ENCODE data around the gene GRIP1.

The GRIP1 gene

DNA sequence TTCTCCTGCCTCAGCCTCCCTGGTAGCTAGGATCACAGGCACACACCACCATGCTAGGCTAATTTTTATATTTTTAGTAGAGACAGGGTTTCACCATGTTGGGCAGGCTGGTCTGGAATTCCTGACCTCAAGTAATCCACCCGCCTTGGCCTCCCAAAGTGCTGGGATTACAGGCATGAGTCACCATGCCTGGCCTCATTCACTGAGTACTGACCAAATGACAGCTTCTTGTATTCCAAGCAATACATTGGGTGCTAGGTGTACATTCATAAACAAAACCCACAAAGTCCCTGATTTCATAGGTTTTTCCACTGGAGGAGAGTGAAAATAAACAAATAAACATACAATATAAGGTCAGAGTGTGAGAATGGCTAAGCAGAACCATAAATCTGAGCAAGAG lies 240.3 kb downstream of the GRIP1 start:
- Histone ChIP-seq H3K4me1 (ENCODE audit: control insufficient read depth, insufficient read depth, low read length) (no peaks in the 10 kb centered on the region), H3K4me3 (ENCODE audit: low read length) (no peak overlapping the region), H3K36me3 (ENCODE audit: insufficient read depth, low read length) (no peaks in the 10 kb centered on the region), H3K9ac (ENCODE audit: low read depth, low read length) (no peak overlapping the region), H3K9me3 (replicated peaks; ENCODE audit: low read length) (no peaks in the 10 kb centered on the region), H3K4me2 (ENCODE audit: low read length) (no peak overlapping the region), H3K27me3 (ENCODE audit: control insufficient read depth, insufficient read depth, low read length) (peaks cover 11% of the 10 kb centered on the region)

DNA sequence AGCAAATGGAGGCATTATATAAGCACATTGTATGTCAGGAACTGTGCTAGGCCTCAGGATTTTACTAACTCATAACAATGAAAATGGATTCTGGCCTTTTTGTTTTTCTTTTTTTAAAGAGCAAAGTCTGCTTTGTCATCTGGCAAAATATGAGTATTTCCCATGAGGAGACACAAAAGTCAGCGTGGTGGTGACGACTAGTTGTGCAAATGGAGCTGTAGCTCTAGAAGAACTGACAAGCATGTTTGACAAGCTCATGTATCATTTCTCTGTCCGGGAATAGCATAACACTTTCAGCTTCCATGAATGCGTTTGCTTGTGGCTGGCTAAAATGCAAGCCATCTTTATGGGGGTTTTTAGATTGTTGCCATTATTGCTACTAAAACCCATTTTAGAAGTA lies 248.8 kb downstream of the GRIP1 start:
- Histone ChIP-seq H3K4me2 (ENCODE audit: low read length) (no peak overlapping the region), H3K9me3 (replicated peaks; ENCODE audit: low read length) (no peaks in the 10 kb centered on the region), H3K27me3 (ENCODE audit: control insufficient read depth, insufficient read depth, low read length) (peaks cover 26% of the 10 kb centered on the region), H3K9ac (ENCODE audit: low read depth, low read length) (no peak overlapping the region), H3K4me3 (ENCODE audit: low read length) (no peak overlapping the region), H3K36me3 (ENCODE audit: insufficient read depth, low read length) (no peaks in the 10 kb centered on the region), H3K4me1 (ENCODE audit: control insufficient read depth, insufficient read depth, low read length) (no peaks in the 10 kb centered on the region)

DNA sequence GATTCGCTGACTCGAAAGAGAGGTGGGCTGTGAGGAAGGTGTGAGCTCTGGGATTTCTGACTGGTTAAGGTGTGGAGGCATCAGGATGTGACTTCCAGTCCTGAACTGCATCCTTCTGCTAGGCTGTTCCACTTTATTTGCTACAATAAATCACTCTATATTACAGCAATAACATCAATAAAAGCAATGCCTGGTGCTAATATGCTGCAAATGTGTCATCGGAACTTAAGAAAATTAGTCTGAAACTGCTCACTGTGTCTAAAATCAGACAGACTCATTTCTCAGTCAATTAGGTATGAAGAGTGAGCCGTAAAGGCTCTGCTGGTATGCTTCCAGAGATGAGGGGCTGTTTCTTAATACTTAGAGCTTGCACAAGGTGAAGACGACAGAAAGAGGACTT lies 250.0 kb downstream of the GRIP1 start:
- Histone ChIP-seq H3K4me3 (ENCODE audit: low read length) (no peak overlapping the region), H3K9ac (ENCODE audit: low read depth, low read length) (no peak overlapping the region), H3K9me3 (replicated peaks; ENCODE audit: low read length) (no peaks in the 10 kb centered on the region), H3K27me3 (ENCODE audit: control insufficient read depth, insufficient read depth, low read length) (peaks cover 28% of the 10 kb centered on the region), H3K4me1 (ENCODE audit: control insufficient read depth, insufficient read depth, low read length) (no peaks in the 10 kb centered on the region), H3K4me2 (ENCODE audit: low read length) (no peak overlapping the region), H3K36me3 (ENCODE audit: insufficient read depth, low read length) (no peaks in the 10 kb centered on the region)

DNA sequence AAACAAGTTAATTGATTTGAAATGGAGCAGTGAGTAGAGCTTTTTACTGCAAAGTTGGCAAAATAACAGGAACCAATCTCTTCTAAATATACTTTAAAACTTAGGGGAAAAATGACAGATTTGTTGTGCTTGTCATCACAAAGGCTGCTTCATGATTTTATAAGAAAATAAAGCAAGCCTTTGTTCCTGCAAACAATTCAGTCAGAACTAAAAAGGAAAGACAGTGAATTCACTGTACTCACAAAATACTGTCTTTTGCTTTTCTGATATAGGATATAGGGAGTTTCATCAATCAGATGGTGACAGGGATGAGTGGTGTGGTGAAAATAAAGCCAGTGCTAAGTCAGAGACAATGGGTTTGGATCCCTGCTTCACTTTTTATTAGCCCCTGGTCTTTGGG lies 250.6 kb downstream of the GRIP1 start:
- H3K4me2 ChIP-seq (ENCODE audit: low read length) = no peak overlapping the region
- no peaks in the 10 kb centered on the region for H3K4me1 ChIP-seq (ENCODE audit: control insufficient read depth, insufficient read depth, low read length)
- H3K27me3 ChIP-seq (ENCODE audit: control insufficient read depth, insufficient read depth, low read length) = peaks cover 28% of the 10 kb centered on the region
- H3K4me3 ChIP-seq (ENCODE audit: low read length) = no peak overlapping the region
- no peak overlapping the region for H3K9ac ChIP-seq (ENCODE audit: low read depth, low read length)
- H3K36me3 ChIP-seq (ENCODE audit: insufficient read depth, low read length) = no peaks in the 10 kb centered on the region
- H3K9me3 ChIP-seq (replicated peaks; ENCODE audit: low read length) = no peaks in the 10 kb centered on the region

DNA sequence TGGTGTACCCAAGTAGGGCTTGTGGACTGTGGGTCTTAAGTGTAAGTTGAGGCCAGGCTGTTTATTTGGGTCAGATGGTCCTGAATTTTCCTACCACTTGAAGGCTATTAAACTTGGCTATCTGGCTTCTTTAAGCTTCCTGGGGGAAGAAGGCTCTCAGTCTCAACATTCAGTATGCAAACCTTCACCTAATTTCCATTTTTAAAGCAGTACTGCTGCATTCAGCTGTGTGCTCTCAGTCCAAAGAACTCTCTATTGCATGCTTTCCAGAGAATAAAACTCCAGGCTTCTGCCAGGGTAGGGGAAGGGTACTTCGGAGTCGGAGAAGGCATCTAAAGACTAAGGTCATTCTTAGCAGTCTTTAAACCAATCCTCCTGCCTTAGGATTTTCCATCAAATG lies 252.2 kb downstream of the GRIP1 start:
- H3K27me3 ChIP-seq (ENCODE audit: control insufficient read depth, insufficient read depth, low read length) = peaks cover 28% of the 10 kb centered on the region

DNA sequence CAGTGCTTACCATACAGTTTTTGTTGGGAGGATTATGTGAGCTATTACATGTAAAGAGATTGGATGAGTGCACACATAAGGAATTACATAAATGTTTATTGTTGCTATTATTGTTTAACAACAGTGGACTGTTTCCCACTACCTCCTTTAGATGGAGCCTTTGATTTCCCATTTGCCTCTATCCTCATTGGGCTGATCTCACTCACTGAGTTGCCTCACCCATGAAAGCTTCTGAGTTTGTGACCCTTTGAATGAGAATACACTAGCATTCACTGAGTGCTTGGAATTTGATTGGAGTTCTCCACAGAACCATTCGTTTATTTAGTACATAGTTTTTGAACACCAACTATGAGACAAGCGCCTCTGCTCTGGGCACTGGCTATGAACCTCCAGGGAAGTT lies 255.6 kb downstream of the GRIP1 start:
- Histone ChIP-seq H3K9ac (ENCODE audit: low read depth, low read length) (no peak overlapping the region), H3K4me2 (ENCODE audit: low read length) (no peak overlapping the region), H3K36me3 (ENCODE audit: insufficient read depth, low read length) (no peaks in the 10 kb centered on the region), H3K9me3 (replicated peaks; ENCODE audit: low read length) (no peaks in the 10 kb centered on the region), H3K27me3 (ENCODE audit: control insufficient read depth, insufficient read depth, low read length) (peaks cover 24% of the 10 kb centered on the region), H3K4me1 (ENCODE audit: control insufficient read depth, insufficient read depth, low read length) (no peaks in the 10 kb centered on the region), H3K4me3 (ENCODE audit: low read length) (no peak overlapping the region)

More for the DNA sequence above, 252.2 kb downstream of the GRIP1 start:
- no peak overlapping the region for H3K9ac ChIP-seq (ENCODE audit: low read depth, low read length)
- no peak overlapping the region for H3K4me2 ChIP-seq (ENCODE audit: low read length)
- no peaks in the 10 kb centered on the region for H3K36me3 ChIP-seq (ENCODE audit: insufficient read depth, low read length)
- no peak overlapping the region for H3K4me3 ChIP-seq (ENCODE audit: low read length)
- H3K9me3 ChIP-seq (replicated peaks; ENCODE audit: low read length) = no peaks in the 10 kb centered on the region
- H3K4me1 ChIP-seq (ENCODE audit: control insufficient read depth, insufficient read depth, low read length) = no peaks in the 10 kb centered on the region

DNA sequence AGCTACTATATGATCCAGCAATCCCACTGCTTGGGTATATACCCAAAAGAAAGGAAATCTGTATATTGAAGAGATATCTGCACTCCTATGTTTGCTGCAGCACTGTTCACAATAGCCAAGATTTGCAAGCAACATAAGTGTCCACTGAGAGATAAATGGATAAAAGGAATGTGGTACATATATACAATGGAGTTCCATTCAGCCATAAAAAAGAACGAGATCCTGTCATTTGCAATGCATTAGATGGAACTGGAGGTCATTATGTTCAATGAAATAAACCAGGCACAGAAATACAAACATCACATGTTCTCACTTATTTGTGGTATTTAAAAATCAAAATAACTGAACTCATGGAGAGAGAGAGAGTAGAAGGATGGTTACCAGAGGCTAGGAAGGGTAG lies 260.0 kb downstream of the GRIP1 start:
- Histone ChIP-seq H3K27me3 (ENCODE audit: control insufficient read depth, insufficient read depth, low read length) (peaks cover 16% of the 10 kb centered on the region), H3K9ac (ENCODE audit: low read depth, low read length) (no peak overlapping the region), H3K9me3 (replicated peaks; ENCODE audit: low read length) (no peaks in the 10 kb centered on the region), H3K4me3 (ENCODE audit: low read length) (no peak overlapping the region), H3K4me2 (ENCODE audit: low read length) (no peak overlapping the region), H3K36me3 (ENCODE audit: insufficient read depth, low read length) (no peaks in the 10 kb centered on the region), H3K4me1 (ENCODE audit: control insufficient read depth, insufficient read depth, low read length) (no peaks in the 10 kb centered on the region)

DNA sequence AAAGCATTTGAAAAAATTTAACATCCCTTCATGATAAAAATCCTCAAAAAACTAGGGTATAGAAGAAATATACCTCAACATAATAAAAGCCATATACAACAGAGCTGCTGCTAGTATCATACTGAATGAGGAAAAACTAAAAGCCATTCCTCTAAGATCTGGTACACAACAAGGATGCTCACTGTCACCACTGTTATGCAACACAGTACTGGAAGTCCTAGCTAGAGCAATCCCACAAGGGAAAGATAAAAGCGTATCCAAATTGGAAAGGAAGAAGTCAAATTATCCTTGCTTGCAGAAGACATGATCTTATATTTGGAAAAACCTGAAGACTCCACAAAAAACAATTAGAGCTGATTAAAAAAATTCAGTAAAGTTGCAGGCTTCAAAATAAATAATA lies 261.7 kb downstream of the GRIP1 start:
- H3K4me1 ChIP-seq (ENCODE audit: control insufficient read depth, insufficient read depth, low read length) = no peaks in the 10 kb centered on the region

DNA sequence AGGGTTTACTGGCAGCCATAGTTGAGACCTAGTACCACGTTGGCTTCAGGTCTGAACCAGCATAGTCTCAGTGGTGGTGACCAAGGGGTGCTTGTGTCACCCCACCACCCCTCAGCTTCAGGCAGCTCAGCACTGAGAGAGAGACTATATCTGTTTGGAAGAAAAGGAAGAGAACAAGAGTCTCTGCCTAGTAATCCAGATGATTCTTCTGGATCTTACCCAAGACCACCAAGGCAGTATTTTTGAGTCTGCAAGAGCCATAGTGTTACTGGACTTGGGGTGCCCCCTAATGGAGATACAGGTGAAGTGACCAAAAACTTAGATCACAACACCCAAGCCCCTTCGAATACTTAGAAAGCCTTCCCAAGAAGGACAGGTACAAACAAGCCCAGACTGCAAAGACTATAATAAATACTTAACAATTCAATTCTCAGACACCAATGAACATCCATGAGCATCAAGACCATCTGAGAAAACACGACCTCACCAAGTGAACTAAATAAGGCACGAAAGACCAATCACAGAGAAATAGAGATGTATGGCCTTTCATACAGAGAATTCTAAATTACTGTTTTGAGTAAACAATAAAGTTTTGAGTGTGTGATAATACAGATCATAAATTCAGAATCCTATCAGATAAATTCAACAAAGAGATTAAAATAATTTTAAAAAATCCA lies 269.5 kb downstream of the GRIP1 start:
- Histone ChIP-seq H3K4me2 (ENCODE audit: low read length) (no peak overlapping the region), H3K9ac (ENCODE audit: low read depth, low read length) (no peak overlapping the region), H3K27me3 (ENCODE audit: control insufficient read depth, insufficient read depth, low read length) (peaks cover 3% of the 10 kb centered on the region), H3K9me3 (replicated peaks; ENCODE audit: low read length) (no peaks in the 10 kb centered on the region), H3K4me1 (ENCODE audit: control insufficient read depth, insufficient read depth, low read length) (peaks cover 8% of the 10 kb centered on the region), H3K4me3 (ENCODE audit: low read length) (no peak overlapping the region), H3K36me3 (ENCODE audit: insufficient read depth, low read length) (no peaks in the 10 kb centered on the region)

More for the DNA sequence above, 261.7 kb downstream of the GRIP1 start:
- Histone ChIP-seq H3K27me3 (ENCODE audit: control insufficient read depth, insufficient read depth, low read length) (peaks cover 20% of the 10 kb centered on the region), H3K4me3 (ENCODE audit: low read length) (no peak overlapping the region), H3K9ac (ENCODE audit: low read depth, low read length) (no peak overlapping the region), H3K36me3 (ENCODE audit: insufficient read depth, low read length) (no peaks in the 10 kb centered on the region), H3K9me3 (replicated peaks; ENCODE audit: low read length) (no peaks in the 10 kb centered on the region), H3K4me2 (ENCODE audit: low read length) (no peak overlapping the region)

DNA sequence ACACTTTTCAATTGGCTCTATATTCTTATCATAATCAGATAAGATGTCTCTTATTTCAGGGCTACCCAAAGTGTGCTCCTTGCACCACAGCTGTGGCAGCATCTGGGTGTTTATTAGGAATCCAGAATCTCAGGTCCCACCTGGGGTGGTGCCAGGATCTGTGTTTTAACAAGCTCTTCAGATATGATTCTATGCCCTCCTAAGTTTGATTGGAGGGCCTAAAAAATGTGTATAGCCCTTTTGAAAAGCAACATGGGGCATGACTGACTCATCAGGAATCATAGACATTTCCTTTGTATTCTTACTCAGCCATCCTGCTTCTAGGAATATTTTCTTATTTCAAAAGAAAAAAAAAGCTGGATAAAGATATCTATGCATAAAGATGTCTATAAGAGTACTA lies 273.5 kb downstream of the GRIP1 start:
- H3K27me3 ChIP-seq (ENCODE audit: control insufficient read depth, insufficient read depth, low read length) = no peaks in the 10 kb centered on the region

DNA sequence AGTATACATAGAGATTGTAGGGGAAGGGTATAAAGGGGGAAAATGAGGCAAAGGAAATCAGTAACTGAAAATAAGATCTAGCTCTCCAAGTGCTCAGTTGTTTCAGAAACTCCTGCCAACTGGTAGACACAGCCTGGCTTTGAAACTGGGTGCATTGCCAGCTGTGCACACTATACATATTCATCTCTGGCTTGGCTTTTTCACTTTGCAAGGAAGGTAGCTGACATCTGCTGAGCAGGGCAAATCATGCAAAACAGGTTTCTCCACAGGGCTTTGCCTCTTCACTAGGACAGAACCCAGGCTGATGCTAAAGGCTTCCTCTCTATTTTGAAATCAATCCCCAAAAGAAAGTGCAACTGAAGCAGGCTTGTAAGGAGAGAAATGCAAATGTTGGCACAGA lies 275.1 kb downstream of the GRIP1 start:
- H3K9me3 ChIP-seq (replicated peaks; ENCODE audit: low read length) = no peaks in the 10 kb centered on the region
- peaks cover 8% of the 10 kb centered on the region for H3K4me1 ChIP-seq (ENCODE audit: control insufficient read depth, insufficient read depth, low read length)
- no peak overlapping the region for H3K4me3 ChIP-seq (ENCODE audit: low read length)
- no peaks in the 10 kb centered on the region for H3K27me3 ChIP-seq (ENCODE audit: control insufficient read depth, insufficient read depth, low read length)
- H3K9ac ChIP-seq (ENCODE audit: low read depth, low read length) = no peak overlapping the region
- H3K36me3 ChIP-seq (ENCODE audit: insufficient read depth, low read length) = no peaks in the 10 kb centered on the region
- no peak overlapping the region for H3K4me2 ChIP-seq (ENCODE audit: low read length)

More for the DNA sequence above, 273.5 kb downstream of the GRIP1 start:
- Histone ChIP-seq H3K4me3 (ENCODE audit: low read length) (no peak overlapping the region), H3K4me1 (ENCODE audit: control insufficient read depth, insufficient read depth, low read length) (peaks cover 8% of the 10 kb centered on the region), H3K9ac (ENCODE audit: low read depth, low read length) (no peak overlapping the region), H3K9me3 (replicated peaks; ENCODE audit: low read length) (no peaks in the 10 kb centered on the region), H3K36me3 (ENCODE audit: insufficient read depth, low read length) (no peaks in the 10 kb centered on the region), H3K4me2 (ENCODE audit: low read length) (peak overlapping the region; percentile 35)

DNA sequence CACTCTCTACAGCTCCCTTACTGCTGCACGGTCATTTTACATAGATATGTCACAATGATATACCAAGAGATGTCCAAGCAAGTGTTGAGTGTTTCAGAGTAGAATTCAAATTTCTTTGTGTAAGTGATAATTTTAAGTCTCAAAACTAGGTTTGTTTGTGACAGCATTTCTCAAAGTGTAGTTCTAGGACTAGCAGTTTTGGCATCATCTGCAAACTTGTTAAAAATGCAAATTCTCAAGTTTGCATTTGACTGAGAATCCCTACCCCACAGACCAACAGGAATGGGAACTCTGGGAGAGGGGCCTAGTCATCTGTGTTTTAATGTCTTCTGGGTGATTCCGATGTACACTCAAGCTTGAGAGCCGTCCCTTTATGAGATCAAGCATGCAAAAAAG lies 279.0 kb downstream of the GRIP1 start:
- Histone ChIP-seq H3K4me3 (ENCODE audit: low read length) (no peak overlapping the region), H3K4me2 (ENCODE audit: low read length) (no peak overlapping the region), H3K27me3 (ENCODE audit: control insufficient read depth, insufficient read depth, low read length) (no peaks in the 10 kb centered on the region), H3K36me3 (ENCODE audit: insufficient read depth, low read length) (no peaks in the 10 kb centered on the region), H3K9ac (ENCODE audit: low read depth, low read length) (no peak overlapping the region), H3K4me1 (ENCODE audit: control insufficient read depth, insufficient read depth, low read length) (no peaks in the 10 kb centered on the region), H3K9me3 (replicated peaks; ENCODE audit: low read length) (no peaks in the 10 kb centered on the region)

Data from skeletal muscle satellite cell (primary cell).